HG02642 (cell line): ENCODE results near the gene CEP170.
"Not testable (repeated sequence)": the region's sequence is repeated elsewhere in the genome, so short reads cannot be mapped to it uniquely, and the experiment has no call there.

Experiments
- ATAC-seq: cut with Tn5 transposase; IDR thresholded peaks from one replicate; pipeline ENCODE4 v1.9.1; 2021; ENCODE audit warnings: mild to moderate bottlenecking; ENCODE audit not compliant: unreplicated experiment, poor library complexity

CEP170 gene

DNA sequence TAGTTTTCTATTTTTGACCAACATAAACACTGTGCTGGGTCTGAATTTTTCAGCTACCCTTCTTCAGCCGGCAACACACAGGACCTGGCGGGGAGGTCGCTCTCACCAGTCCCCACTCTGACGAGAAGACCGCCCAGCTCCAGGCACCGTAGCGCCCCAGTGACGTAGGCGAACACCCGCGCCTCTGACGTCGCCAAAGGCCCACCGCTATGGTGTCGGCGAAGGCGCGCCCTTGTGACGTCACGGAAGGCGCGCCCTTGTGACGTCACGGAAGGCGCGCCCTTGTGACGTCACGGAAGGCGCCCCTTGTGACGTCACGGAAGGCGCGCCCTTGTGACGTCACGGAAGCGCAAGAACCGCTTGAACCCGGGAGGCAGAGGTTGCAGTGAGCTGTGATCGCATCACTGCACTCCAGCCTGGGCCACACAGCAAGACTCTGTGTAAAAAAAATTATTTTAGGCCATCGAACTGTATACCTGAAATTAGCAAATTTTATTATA lies 153.5 kb downstream of the CEP170 start:
- ATAC-seq, result peak; percentile 87

DNA sequence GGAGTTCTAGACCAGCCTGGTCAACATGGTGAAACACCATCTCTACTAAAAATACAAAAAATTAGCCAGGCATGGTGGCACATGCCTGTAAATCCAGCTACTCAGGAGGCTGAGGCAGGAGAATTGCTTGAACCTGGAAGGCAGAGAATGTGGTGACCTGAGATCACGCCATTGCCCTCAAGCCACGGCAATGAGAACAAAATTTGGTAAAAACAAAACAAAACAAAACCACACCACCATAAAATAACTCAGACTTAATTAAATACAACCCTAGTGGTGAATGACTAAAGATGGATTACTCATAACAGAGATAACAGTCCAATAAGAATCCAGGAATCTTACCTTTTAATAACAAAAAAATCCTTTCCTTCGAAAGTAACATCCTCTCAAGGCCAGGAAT lies 167.7 kb downstream of the CEP170 start:
- not testable (repeated sequence) for ATAC-seq
